Fibroblast of skin of back (primary cell): ENCODE data around the gene USP20.

Source experiments
- DNase-seq: peaks from one replicate; pipeline ENCODE4 v3.0.0-alpha.2; 2013

The USP20 gene

GRCh38 chr9:129894120-129894823 is 59.0 kb downstream of the USP20 start:
- no peak for DNase-seq

GRCh38 chr9:129895376-129896268 is 60.4 kb downstream of the USP20 start:
- DNase-seq, result no peak

- DNase-seq, result no peak
Observed at GRCh38 chr9:129897263-129897662, 62.0 kb downstream of the USP20 start.

- DNase-seq, result peak; percentile 62
Observed at GRCh38 chr9:129898185-129898584, 62.9 kb downstream of the USP20 start.

- no peak for DNase-seq
Observed at GRCh38 chr9:129899620-129900019, 64.4 kb downstream of the USP20 start.

- DNase-seq, result no peak
Observed at GRCh38 chr9:129900263-129901027, 65.2 kb downstream of the USP20 start.

GRCh38 chr9:129901993-129902739 is 66.9 kb downstream of the USP20 start:
- no peak for DNase-seq

- DNase-seq, result no peak
Observed at GRCh38 chr9:129902740-129903134, 67.5 kb downstream of the USP20 start.

GRCh38 chr9:129904734-129905133 is 69.5 kb downstream of the USP20 start:
- DNase-seq, result no peak

- no peak for DNase-seq
Observed at GRCh38 chr9:129906298-129906697, 71.0 kb downstream of the USP20 start.

GRCh38 chr9:129907201-129907600 is 71.9 kb downstream of the USP20 start:
- DNase-seq, result no peak

GRCh38 chr9:129908906-129909305 is 73.6 kb downstream of the USP20 start:
- no peak for DNase-seq

GRCh38 chr9:129909851-129910250 is 74.6 kb downstream of the USP20 start:
- DNase-seq, result no peak

- peak; percentile 99 for DNase-seq
Observed at GRCh38 chr9:129910628-129911567, 75.6 kb downstream of the USP20 start.

GRCh38 chr9:129914051-129914450 is 78.8 kb downstream of the USP20 start:
- DNase-seq, result no peak

GRCh38 chr9:129916707-129917106 is 81.4 kb downstream of the USP20 start:
- DNase-seq, result no peak

- DNase-seq, result no peak
Observed at GRCh38 chr9:129918296-129918950, 83.2 kb downstream of the USP20 start.

GRCh38 chr9:129919277-129919676 is 84.0 kb downstream of the USP20 start:
- no peak for DNase-seq

GRCh38 chr9:129919841-129920240 is 84.6 kb downstream of the USP20 start:
- no peak for DNase-seq

- DNase-seq, result no peak
Observed at GRCh38 chr9:129921905-129922304, 86.6 kb downstream of the USP20 start.

GRCh38 chr9:129923589-129923988 is 88.3 kb downstream of the USP20 start:
- DNase-seq, result no peak
